ENCODE results near the gene DTWD2.

Gene DTWD2

GRCh38 chr5:119019501-119019900, 31.2 kb upstream of the DTWD2 start:
- H3K4me1 ChIP-seq (ENCODE audit: control insufficient read depth, low read length) = peaks cover 92% of the 10 kb centered on the region

GRCh38 chr5:119017994-119018393, 29.6 kb upstream of the DTWD2 start:
- Histone ChIP-seq H3F3A (ENCODE audit: control insufficient read depth, insufficient read depth) (peaks cover 19% of the 10 kb centered on the region), H3K4me2 (ENCODE audit: low read length) (no peak overlapping the region), H3K79me2 (ENCODE audit: control insufficient read depth, low read length) (no peaks in the 10 kb centered on the region), H3K9me3 (ENCODE audit: control insufficient read depth, insufficient read depth, low read length) (no peaks in the 10 kb centered on the region), H3K36me3 (ENCODE audit: control insufficient read depth, low read length) (no peaks in the 10 kb centered on the region), H4K20me1 (ENCODE audit: control insufficient read depth, insufficient read depth, low read depth, low read length) (no peaks in the 10 kb centered on the region), H3K27ac (ENCODE audit: low read depth, low read length) (no peak overlapping the region), H3K27me3 (ENCODE audit: control insufficient read depth, low read length) (no peaks in the 10 kb centered on the region), H3K4me1 (ENCODE audit: control insufficient read depth, low read length) (peaks cover 78% of the 10 kb centered on the region), H3K9me2 (replicated peaks; ENCODE audit: control insufficient read depth, low read length) (no peaks in the 10 kb centered on the region), H3K4me3 (ENCODE audit: low read length) (no peak overlapping the region)
- TF ChIP-seq EZH2phosphoT487 (IDR thresholded peaks at IDR 0.05; ENCODE audit: borderline replicate concordance, low read length) (no peak), CTCF (IDR thresholded peaks at IDR 0.05; ENCODE audit: low read depth, low read length, poor library complexity, severe bottlenecking) (no peak)

More at GRCh38 chr5:119019501-119019900, 31.2 kb upstream of the DTWD2 start:
- Histone ChIP-seq H3K4me2 (ENCODE audit: low read length) (peak overlapping the region; percentile 63), H3K79me2 (ENCODE audit: control insufficient read depth, low read length) (no peaks in the 10 kb centered on the region), H4K20me1 (ENCODE audit: control insufficient read depth, insufficient read depth, low read depth, low read length) (no peaks in the 10 kb centered on the region), H3K9me3 (ENCODE audit: control insufficient read depth, insufficient read depth, low read length) (no peaks in the 10 kb centered on the region), H3K27me3 (ENCODE audit: control insufficient read depth, low read length) (no peaks in the 10 kb centered on the region), H3K27ac (ENCODE audit: low read depth, low read length) (peak overlapping the region; percentile 59), H3K4me3 (ENCODE audit: low read length) (peak overlapping the region; percentile 48), H3K9me2 (replicated peaks; ENCODE audit: control insufficient read depth, low read length) (no peaks in the 10 kb centered on the region), H3F3A (ENCODE audit: control insufficient read depth, insufficient read depth) (peaks cover 19% of the 10 kb centered on the region), H3K36me3 (ENCODE audit: control insufficient read depth, low read length) (no peaks in the 10 kb centered on the region)
- TF ChIP-seq EZH2phosphoT487 (IDR thresholded peaks at IDR 0.05; ENCODE audit: borderline replicate concordance, low read length) (no peak), CTCF (IDR thresholded peaks at IDR 0.05; ENCODE audit: low read depth, low read length, poor library complexity, severe bottlenecking) (no peak)

- no peaks in the 10 kb centered on the region for H3K79me2 ChIP-seq (ENCODE audit: control insufficient read depth, low read length)
- TF ChIP-seq CTCF (IDR thresholded peaks at IDR 0.05; ENCODE audit: low read depth, low read length, poor library complexity, severe bottlenecking) (no peak), EZH2phosphoT487 (IDR thresholded peaks at IDR 0.05; ENCODE audit: borderline replicate concordance, low read length) (no peak)
- H4K20me1 ChIP-seq (ENCODE audit: control insufficient read depth, insufficient read depth, low read depth, low read length) = no peaks in the 10 kb centered on the region
- peak overlapping the region; percentile 49 for H3K4me2 ChIP-seq (ENCODE audit: low read length)
- H3K27ac ChIP-seq (ENCODE audit: low read depth, low read length) = peak overlapping the region; percentile 54
- no peaks in the 10 kb centered on the region for H3K27me3 ChIP-seq (ENCODE audit: control insufficient read depth, low read length)
- H3K36me3 ChIP-seq (ENCODE audit: control insufficient read depth, low read length) = no peaks in the 10 kb centered on the region
- peaks cover 60% of the 10 kb centered on the region for H3K4me1 ChIP-seq (ENCODE audit: control insufficient read depth, low read length)
- H3K9me3 ChIP-seq (ENCODE audit: control insufficient read depth, insufficient read depth, low read length) = no peaks in the 10 kb centered on the region
- H3K4me3 ChIP-seq (ENCODE audit: low read length) = no peak overlapping the region
- no peaks in the 10 kb centered on the region for H3K9me2 ChIP-seq (replicated peaks; ENCODE audit: control insufficient read depth, low read length)
- peaks cover 17% of the 10 kb centered on the region for H3F3A ChIP-seq (ENCODE audit: control insufficient read depth, insufficient read depth)
These were observed 27.9 kb upstream of the DTWD2 start for GRCh38 chr5:119016125-119016774.

Measured in DOHH2 (cell line).